H1 (cell line): Measurements from ENCODE around the gene BEST1. TPM values are rescaled to one million over a fixed set of nuclear protein-coding genes. Genes with fewer than 3 reads are reported as not detected.
A peak's percentile ranks its signal among the peaks of the same experiment; 100 is the strongest.

Experiments
- CHD7 ChIP-seq: fragments of 300-600 bp; sonication (generic); IDR thresholded peaks from 2 replicates; pipeline ENCODE4 v1.7.1; 2012; ENCODE audit warnings: low read length, moderate library complexity, mild to moderate bottlenecking, inconsistent platforms; ENCODE audit not compliant: insufficient replicate concordance
- CTCF ChIP-seq, 3 experiments: IDR thresholded peaks; 1 replicate in 2 of 3; 2 replicates in 1 of 3; pipeline versions ENCODE4 v1.5.1 to v1.6.1; 2011; ENCODE audit warnings: low read length in 3 of 3, mild to moderate bottlenecking in 3 of 3, inconsistent platforms in 2 of 3, low read depth in 1 of 3, moderate library complexity in 1 of 3; ENCODE audit not compliant: insufficient read depth in 1 of 3; ENCODE audit errors: control extremely low read depth in 1 of 3
- EZH2 ChIP-seq: fragments of 200-600 bp; sonication (generic); IDR thresholded peaks from 2 replicates; pipeline ENCODE4 v1.7.1; 2012; ENCODE audit warnings: low read depth, mild to moderate bottlenecking, moderate library complexity, low read length, inconsistent platforms; ENCODE audit not compliant: severe bottlenecking
- PHF8 ChIP-seq: fragments of 200-600 bp; sonication (generic); conservative IDR thresholded peaks from 2 replicates; pipeline ENCODE4 v1.7.1; 2012; ENCODE audit warnings: low read depth, mild to moderate bottlenecking, inconsistent platforms, low read length, moderate library complexity
- POU5F1 ChIP-seq: IDR thresholded peaks from 2 replicates; pipeline ENCODE4 v1.6.1; 2011; ENCODE audit warnings: low read depth, mild to moderate bottlenecking, low read length, moderate library complexity
- RFX5 ChIP-seq: IDR thresholded peaks from 2 replicates; pipeline ENCODE4 v1.6.1; 2011; ENCODE audit warnings: low read depth, low read length, improper control_type of control experiment, borderline replicate concordance
- SP1 ChIP-seq: IDR thresholded peaks from 2 replicates; pipeline ENCODE4 v1.6.1; 2011; ENCODE audit warnings: low read depth, low read length
- ZNF274 ChIP-seq: IDR thresholded peaks from 2 replicates; pipeline ENCODE4 v1.7.0; 2012; ENCODE audit warnings: low read length, borderline replicate concordance; ENCODE audit errors: extremely low read depth
- polyA plus RNA-seq, 7 experiments: library from polyadenylated mRNA; depleted of rRNA in 3 of 7; stranded (reverse) in 5 of 7; unstranded in 2 of 7; fragments of >200 nt in 5 of 7; fragments of 200-250 nt in 2 of 7; gene quantifications; 1 replicate in 5 of 7; 2 replicates in 1 of 7; 4 replicates in 1 of 7; pipeline versions ENCODE4 v1.2.1 to v1.2.3, GENCODE V29; 2011 to 2013; ENCODE audit warnings: missing spikeins in 2 of 7, mixed read lengths in 2 of 7
- total RNA-seq: library from RNA; stranded (reverse); fragmentation: NEBNext Ultra II Directional; extraction: Animal tissue kit (Norgen Biotek cat#: 25700); gene quantifications from 2 replicates; pipeline ENCODE4 v1.2.1, GENCODE V29; 2021

BEST1 gene
- total and polyA plus RNA-seq, 2 of the 8 experiments (the other 6 are each of a cell fraction or from before 2014, with no cell fraction given): 0.22 to 0.62 TPM

GRCh38 chr11:61954851-61955421, 4.8 kb downstream of the BEST1 start (continued):
- TF ChIP-seq ZNF274 (no peak), SP1 (no peak), EZH2 (no peak), CTCF (IDR thresholded peaks at IDR 0.05; ENCODE audit: control extremely low read depth in 1 of 3, insufficient read depth in 1 of 3, low read depth in 1 of 3, low read length in 3 of 3) (peak in 2 of 3 experiments; percentile 23 to 31; a peak in 3 of 4 replicates), PHF8 (no peak), POU5F1 (no peak), RFX5 (no peak), CHD7 (no peak)
